H9 (cell line): ENCODE measurements around the gene IP6K3. TPM values are rescaled to one million over a fixed set of nuclear protein-coding genes. Genes with fewer than 3 reads are reported as not detected.

ENCODE experiments used
- DNase-seq: peaks from one replicate; pipeline ENCODE4 v3.0.0-alpha.2; 2017
- H2AFZ ChIP-seq: one replicate; pipeline ENCODE4 v1.6.1; 2013; ENCODE audit warnings: mild to moderate bottlenecking, low read length, control low read depth, moderate library complexity
- H2AK5ac ChIP-seq: 2 replicates; pipeline ENCODE4 v1.6.1; 2013; ENCODE audit warnings: low read length, control low read depth, mixed read lengths; ENCODE audit not compliant: insufficient read length
- H2BK120ac ChIP-seq: one replicate; pipeline ENCODE4 v1.6.1; 2013; ENCODE audit warnings: low read depth, mild to moderate bottlenecking, low read length, control low read depth, inconsistent platforms; ENCODE audit not compliant: poor library complexity, severe bottlenecking
- H2BK12ac ChIP-seq: 2 replicates; pipeline ENCODE4 v1.6.1; 2013; ENCODE audit warnings: low read length, control low read depth, mixed read lengths, low read depth; ENCODE audit not compliant: insufficient read length
- H2BK15ac ChIP-seq: 2 replicates; pipeline ENCODE4 v1.6.1; 2013; ENCODE audit warnings: low read depth, low read length, control low read depth
- H2BK20ac ChIP-seq: one replicate; pipeline ENCODE4 v1.6.1; 2013; ENCODE audit warnings: low read depth, mild to moderate bottlenecking, low read length, control low read depth, inconsistent platforms; ENCODE audit not compliant: poor library complexity, severe bottlenecking
- H2BK5ac ChIP-seq: 2 replicates; pipeline ENCODE4 v1.6.1; 2013; ENCODE audit warnings: low read length, control low read depth, mixed read lengths; ENCODE audit not compliant: insufficient read length
- H3K14ac ChIP-seq: 2 replicates; pipeline ENCODE4 v1.6.1; 2013; ENCODE audit warnings: low read length, control low read depth; ENCODE audit not compliant: insufficient read depth
- H3K18ac ChIP-seq: 2 replicates; pipeline ENCODE4 v1.6.1; 2013; ENCODE audit warnings: low read depth, mild to moderate bottlenecking, mixed read lengths, low read length, control low read depth; ENCODE audit not compliant: insufficient read length
- H3K23ac ChIP-seq: 2 replicates; pipeline ENCODE4 v1.6.1; 2013; ENCODE audit warnings: low read length, control low read depth, mixed read lengths, low read depth; ENCODE audit not compliant: insufficient read length
- H3K23me2 ChIP-seq: 2 replicates; pipeline ENCODE4 v1.6.1; 2013; ENCODE audit warnings: low read depth, mild to moderate bottlenecking, mixed read lengths, low read length, control low read depth; ENCODE audit not compliant: insufficient read length, poor library complexity, severe bottlenecking
- H3K27ac ChIP-seq: 2 replicates; pipeline ENCODE4 v1.5.1; 2013; ENCODE audit warnings: low read length, control low read depth, mixed read lengths, low read depth; ENCODE audit not compliant: insufficient read length
- H3K27me3 ChIP-seq: 2 replicates; pipeline ENCODE4 v1.6.1; 2013; ENCODE audit warnings: low read length, control low read depth, inconsistent platforms; ENCODE audit not compliant: insufficient read depth
- H3K4ac ChIP-seq: 2 replicates; pipeline ENCODE4 v1.6.1; 2013; ENCODE audit warnings: low read depth, mild to moderate bottlenecking, control low read depth, inconsistent platforms, low read length, moderate library complexity
- H3K4me1 ChIP-seq: 2 replicates; pipeline ENCODE4 v1.6.1; 2013; ENCODE audit warnings: low read length, control low read depth, inconsistent platforms; ENCODE audit not compliant: insufficient read depth
- H3K4me2 ChIP-seq: 2 replicates; pipeline ENCODE4 v1.6.1; 2013; ENCODE audit warnings: low read length, control low read depth, mixed read lengths; ENCODE audit not compliant: insufficient read length, insufficient read depth
- H3K56ac ChIP-seq: 2 replicates; pipeline ENCODE4 v1.6.1; 2013; ENCODE audit warnings: low read depth, mild to moderate bottlenecking, mixed read lengths, low read length, control low read depth; ENCODE audit not compliant: insufficient read length
- H3K79me1 ChIP-seq: 2 replicates; pipeline ENCODE4 v1.6.1; 2013; ENCODE audit warnings: low read depth, mild to moderate bottlenecking, moderate library complexity, low read length, control low read depth, inconsistent platforms; ENCODE audit not compliant: insufficient read depth, poor library complexity, severe bottlenecking
- H3K79me2 ChIP-seq: 2 replicates; pipeline ENCODE4 v1.6.1; 2013; ENCODE audit warnings: low read length, control low read depth, inconsistent platforms; ENCODE audit not compliant: insufficient read depth
- H3K9ac ChIP-seq: 2 replicates; pipeline ENCODE4 v1.6.1; 2013; ENCODE audit warnings: low read length, control low read depth, mixed read lengths; ENCODE audit not compliant: insufficient read length; ENCODE audit errors: extremely low read depth
- H3K9me3 ChIP-seq: one replicate; pipeline ENCODE4 v1.6.1; 2013; ENCODE audit warnings: low read depth, low read length, inconsistent platforms; ENCODE audit not compliant: control insufficient read depth
- H3T11ph ChIP-seq: one replicate; pipeline ENCODE4 v1.6.1; 2013; ENCODE audit warnings: mild to moderate bottlenecking, low read length, control low read depth, inconsistent platforms
- H4K20me1 ChIP-seq: one replicate; pipeline ENCODE4 v1.6.1; 2013; ENCODE audit not compliant: control insufficient read depth, insufficient read length, insufficient read depth
- H4K5ac ChIP-seq: 2 replicates; pipeline ENCODE4 v1.6.1; 2013; ENCODE audit warnings: low read depth, mild to moderate bottlenecking, mixed read lengths, low read length, control low read depth; ENCODE audit not compliant: insufficient read length
- H4K8ac ChIP-seq: replicated peaks from 2 replicates; pipeline ENCODE4 v1.6.1; 2013; ENCODE audit warnings: low read length, control low read depth, mixed read lengths, low read depth; ENCODE audit not compliant: insufficient read length
- H4K91ac ChIP-seq: 2 replicates; pipeline ENCODE4 v1.6.1; 2013; ENCODE audit warnings: low read depth, mild to moderate bottlenecking, moderate library complexity, mixed read lengths, low read length, control low read depth; ENCODE audit not compliant: insufficient read length
- H3K27ac Mint-ChIP-seq, 3 experiments: 2 replicates in 2 of 3; 3 replicates in 1 of 3; pipeline ENCODE4 v1.8.0; 2020 to 2021; ENCODE audit warnings: mixed read lengths in 3 of 3, mild to moderate bottlenecking in 1 of 3, moderate library complexity in 1 of 3
- H3K27me3 Mint-ChIP-seq: 2 replicates; pipeline ENCODE4 v1.8.0; 2021; ENCODE audit warnings: low read depth, mild to moderate bottlenecking, moderate library complexity, mixed read lengths
- H3K36me3 Mint-ChIP-seq, 3 experiments: 2 replicates in 2 of 3; 3 replicates in 1 of 3; pipeline ENCODE4 v1.8.0; 2020 to 2021; ENCODE audit warnings: low read depth in 3 of 3, mixed read lengths in 3 of 3; ENCODE audit not compliant: insufficient read depth in 1 of 3
- H3K4me1 Mint-ChIP-seq, 2 experiments: 2 replicates each; pipeline ENCODE4 v1.8.0; 2020; ENCODE audit warnings: mixed read lengths in 2 of 2
- H3K4me3 Mint-ChIP-seq, 2 experiments: 2 replicates in 1 of 2; 3 replicates in 1 of 2; pipeline ENCODE4 v1.8.0; 2020 to 2021; ENCODE audit warnings: mild to moderate bottlenecking in 2 of 2, mixed read lengths in 2 of 2, moderate library complexity in 1 of 2
- H3K9me3 Mint-ChIP-seq, 2 experiments: 2 replicates in 1 of 2; 3 replicates in 1 of 2; pipeline ENCODE4 v1.8.0; 2020; ENCODE audit warnings: mild to moderate bottlenecking in 2 of 2, mixed read lengths in 2 of 2, moderate library complexity in 1 of 2
- CTCF ChIP-seq: fragments of 200-600 bp; sonication (generic); conservative IDR thresholded peaks from 3 replicates; pipeline ENCODE4 v1.8.0; 2021; ENCODE audit warnings: antibody characterized with exemption, mild to moderate bottlenecking
- WGBS: extraction: QIAGEN DNeasy Blood & Tissue Kit; methylation state at CpG from one replicate; pipeline ENCODE4 v1.1.7; 2013; ENCODE audit warnings: missing lambda C conversion rate, low lambda C conversion rate, mixed read lengths; ENCODE audit not compliant: insufficient read length; ENCODE audit errors: extremely low coverage; 5-methylcytosine and 5-hydroxymethylcytosine counted together
- total RNA-seq: library from RNA; stranded (reverse); gene quantifications from 2 replicates; pipeline ENCODE4 v1.2.1, GENCODE V29; 2021

The IP6K3 gene
- total RNA-seq, 1 experiment from 2014 or later: 0.46 TPM

GRCh38 chr6:33696548-33697518 lies 49.9 kb downstream of the IP6K3 start:
- H3K4me3 Mint-ChIP-seq: peak overlapping the region in 1 of 2 experiments; percentile 23; a peak in 1 of 5 replicates
- H2BK20ac ChIP-seq: no peak overlapping the region
- no peak overlapping the region for H3K14ac ChIP-seq
- no peaks in the 10 kb centered on the region for H4K20me1 ChIP-seq
- no peak overlapping the region for H3K4ac ChIP-seq
- H3K27ac Mint-ChIP-seq: peak overlapping the region in 2 of 3 experiments; percentile 50 to 70; a peak in 3 of 7 replicates
- no peak overlapping the region for H4K91ac ChIP-seq
- no peaks in the 10 kb centered on the region for H3K79me2 ChIP-seq
- no peaks in the 10 kb centered on the region for H3K27me3 Mint-ChIP-seq
- TF ChIP-seq CTCF: no peak
- no peak overlapping the region for H2AK5ac ChIP-seq
- peaks cover 16 to 84% (median 75%) of the 10 kb centered on the region in 3 experiments; a peak in 6 of 7 replicates for H3K36me3 Mint-ChIP-seq
- H4K5ac ChIP-seq: no peak overlapping the region
- H3K9me3 ChIP-seq: no peaks in the 10 kb centered on the region
- H3K9ac ChIP-seq: no peak overlapping the region
- no CpG with 5 or more reads among the region's 15 CpGs for WGBS
- 0 out of 2 replicates have a peak, but pooled peaks cover 3% of the 10 kb centered on the region for H3K4me1 ChIP-seq
- H2BK120ac ChIP-seq: no peak overlapping the region
- H2BK15ac ChIP-seq: no peak overlapping the region
- no peak overlapping the region for H3T11ph ChIP-seq
- peak overlapping the region; percentile 18 for H3K27ac ChIP-seq
- no peak overlapping the region for H2AFZ ChIP-seq
- peaks cover 15 to 17% of the 10 kb centered on the region in 2 experiments for H3K4me1 Mint-ChIP-seq
- no peaks in the 10 kb centered on the region for H3K9me3 Mint-ChIP-seq
- H3K23ac ChIP-seq: no peak overlapping the region
- no peak overlapping the region for H3K56ac ChIP-seq
- no peaks in the 10 kb centered on the region for H3K79me1 ChIP-seq
- no peak overlapping the region for H3K4me2 ChIP-seq
- H4K8ac ChIP-seq: no peak overlapping the region
- DNase-seq: peak; percentile 62
- no peak overlapping the region for H3K18ac ChIP-seq
- H2BK5ac ChIP-seq: no peak overlapping the region
- no peak overlapping the region for H2BK12ac ChIP-seq
- H3K23me2 ChIP-seq: no peaks in the 10 kb centered on the region
- H3K27me3 ChIP-seq: no peaks in the 10 kb centered on the region
